Measurements from ENCODE around the gene LETMD1.
"Not testable (repeated sequence)": the region's sequence is repeated elsewhere in the genome, so short reads cannot be mapped to it uniquely, and the experiment has no call there.

The LETMD1 gene

GRCh38 chr12:51047655-51048540 is at the start of gene LETMD1:
Gene LETMD1 (plus strand): TSS chr12:51048327. CDS start chr12:51048357, 30 bp downstream.
- in situ Hi-C loops (cut with HindIII; ENCODE audit: low sequenced_read_pairs), result no loop called here

- in situ Hi-C loops (cut with HindIII; ENCODE audit: low sequenced_read_pairs), result no loop called here
These were observed 49.0 kb upstream of the LETMD1 start for GRCh38 chr12:50999093-50999492.

GRCh38 chr12:51000245-51000644 is 47.9 kb upstream of the LETMD1 start:
- in situ Hi-C loops (cut with HindIII; ENCODE audit: low sequenced_read_pairs), result no loop called here

GRCh38 chr12:51001799-51002198 is 46.3 kb upstream of the LETMD1 start:
- in situ Hi-C loops (cut with HindIII; ENCODE audit: low sequenced_read_pairs), result no loop called here

GRCh38 chr12:51004504-51004903 is 43.6 kb upstream of the LETMD1 start:
- in situ Hi-C loops (cut with HindIII; ENCODE audit: low sequenced_read_pairs), result no loop called here

GRCh38 chr12:51005030-51005429 is 43.1 kb upstream of the LETMD1 start:
- in situ Hi-C loops (cut with HindIII; ENCODE audit: low sequenced_read_pairs), result no loop called here

GRCh38 chr12:51005671-51006070 is 42.5 kb upstream of the LETMD1 start:
- in situ Hi-C loops (cut with HindIII; ENCODE audit: low sequenced_read_pairs), result no loop called here

- in situ Hi-C loops (cut with HindIII; ENCODE audit: low sequenced_read_pairs), result no loop called here
These were observed 39.6 kb upstream of the LETMD1 start for GRCh38 chr12:51008329-51009055.

GRCh38 chr12:51009056-51009440 is 39.1 kb upstream of the LETMD1 start:
- in situ Hi-C loops (cut with HindIII; ENCODE audit: low sequenced_read_pairs), result no loop called here

GRCh38 chr12:51011955-51012354 is 36.2 kb upstream of the LETMD1 start:
- in situ Hi-C loops (cut with HindIII; ENCODE audit: low sequenced_read_pairs), result no loop called here

GRCh38 chr12:51012570-51013236 is 35.4 kb upstream of the LETMD1 start:
- in situ Hi-C loops (cut with HindIII; ENCODE audit: low sequenced_read_pairs), result no loop called here

GRCh38 chr12:51013441-51013840 is 34.7 kb upstream of the LETMD1 start:
- in situ Hi-C loops (cut with HindIII; ENCODE audit: low sequenced_read_pairs), result no loop called here

- in situ Hi-C loops (cut with HindIII; ENCODE audit: low sequenced_read_pairs), result not testable (repeated sequence)
These were observed 33.7 kb upstream of the LETMD1 start for GRCh38 chr12:51014467-51014866.

- in situ Hi-C loops (cut with HindIII; ENCODE audit: low sequenced_read_pairs), result no loop called here
These were observed 30.7 kb upstream of the LETMD1 start for GRCh38 chr12:51017452-51017851.

GRCh38 chr12:51018956-51019355 is 29.2 kb upstream of the LETMD1 start:
- in situ Hi-C loops (cut with HindIII; ENCODE audit: low sequenced_read_pairs), result no loop called here

- in situ Hi-C loops (cut with HindIII; ENCODE audit: low sequenced_read_pairs), result no loop called here
These were observed 28.2 kb upstream of the LETMD1 start for GRCh38 chr12:51019927-51020326.

GRCh38 chr12:51020448-51021182 is 27.5 kb upstream of the LETMD1 start:
- in situ Hi-C loops (cut with HindIII; ENCODE audit: low sequenced_read_pairs), result no loop called here

GRCh38 chr12:51021694-51022093 is 26.4 kb upstream of the LETMD1 start:
- in situ Hi-C loops (cut with HindIII; ENCODE audit: low sequenced_read_pairs), result no loop called here

GRCh38 chr12:51023625-51024382 is 24.3 kb upstream of the LETMD1 start:
- in situ Hi-C loops (cut with HindIII; ENCODE audit: low sequenced_read_pairs), result no loop called here

GRCh38 chr12:51025338-51025835 is 22.7 kb upstream of the LETMD1 start:
- in situ Hi-C loops (cut with HindIII; ENCODE audit: low sequenced_read_pairs), result no loop called here
